HG03097 (cell line): ENCODE measurements around the gene USP31.

ENCODE experiments used
- ATAC-seq: cut with Tn5 transposase; IDR thresholded peaks from one replicate; pipeline ENCODE4 v1.9.1; 2021; ENCODE audit not compliant: unreplicated experiment, low FRiP score

The USP31 gene, protein sequence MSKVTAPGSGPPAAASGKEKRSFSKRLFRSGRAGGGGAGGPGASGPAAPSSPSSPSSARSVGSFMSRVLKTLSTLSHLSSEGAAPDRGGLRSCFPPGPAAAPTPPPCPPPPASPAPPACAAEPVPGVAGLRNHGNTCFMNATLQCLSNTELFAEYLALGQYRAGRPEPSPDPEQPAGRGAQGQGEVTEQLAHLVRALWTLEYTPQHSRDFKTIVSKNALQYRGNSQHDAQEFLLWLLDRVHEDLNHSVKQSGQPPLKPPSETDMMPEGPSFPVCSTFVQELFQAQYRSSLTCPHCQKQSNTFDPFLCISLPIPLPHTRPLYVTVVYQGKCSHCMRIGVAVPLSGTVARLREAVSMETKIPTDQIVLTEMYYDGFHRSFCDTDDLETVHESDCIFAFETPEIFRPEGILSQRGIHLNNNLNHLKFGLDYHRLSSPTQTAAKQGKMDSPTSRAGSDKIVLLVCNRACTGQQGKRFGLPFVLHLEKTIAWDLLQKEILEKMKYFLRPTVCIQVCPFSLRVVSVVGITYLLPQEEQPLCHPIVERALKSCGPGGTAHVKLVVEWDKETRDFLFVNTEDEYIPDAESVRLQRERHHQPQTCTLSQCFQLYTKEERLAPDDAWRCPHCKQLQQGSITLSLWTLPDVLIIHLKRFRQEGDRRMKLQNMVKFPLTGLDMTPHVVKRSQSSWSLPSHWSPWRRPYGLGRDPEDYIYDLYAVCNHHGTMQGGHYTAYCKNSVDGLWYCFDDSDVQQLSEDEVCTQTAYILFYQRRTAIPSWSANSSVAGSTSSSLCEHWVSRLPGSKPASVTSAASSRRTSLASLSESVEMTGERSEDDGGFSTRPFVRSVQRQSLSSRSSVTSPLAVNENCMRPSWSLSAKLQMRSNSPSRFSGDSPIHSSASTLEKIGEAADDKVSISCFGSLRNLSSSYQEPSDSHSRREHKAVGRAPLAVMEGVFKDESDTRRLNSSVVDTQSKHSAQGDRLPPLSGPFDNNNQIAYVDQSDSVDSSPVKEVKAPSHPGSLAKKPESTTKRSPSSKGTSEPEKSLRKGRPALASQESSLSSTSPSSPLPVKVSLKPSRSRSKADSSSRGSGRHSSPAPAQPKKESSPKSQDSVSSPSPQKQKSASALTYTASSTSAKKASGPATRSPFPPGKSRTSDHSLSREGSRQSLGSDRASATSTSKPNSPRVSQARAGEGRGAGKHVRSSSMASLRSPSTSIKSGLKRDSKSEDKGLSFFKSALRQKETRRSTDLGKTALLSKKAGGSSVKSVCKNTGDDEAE (N-terminal part only)

DNA sequence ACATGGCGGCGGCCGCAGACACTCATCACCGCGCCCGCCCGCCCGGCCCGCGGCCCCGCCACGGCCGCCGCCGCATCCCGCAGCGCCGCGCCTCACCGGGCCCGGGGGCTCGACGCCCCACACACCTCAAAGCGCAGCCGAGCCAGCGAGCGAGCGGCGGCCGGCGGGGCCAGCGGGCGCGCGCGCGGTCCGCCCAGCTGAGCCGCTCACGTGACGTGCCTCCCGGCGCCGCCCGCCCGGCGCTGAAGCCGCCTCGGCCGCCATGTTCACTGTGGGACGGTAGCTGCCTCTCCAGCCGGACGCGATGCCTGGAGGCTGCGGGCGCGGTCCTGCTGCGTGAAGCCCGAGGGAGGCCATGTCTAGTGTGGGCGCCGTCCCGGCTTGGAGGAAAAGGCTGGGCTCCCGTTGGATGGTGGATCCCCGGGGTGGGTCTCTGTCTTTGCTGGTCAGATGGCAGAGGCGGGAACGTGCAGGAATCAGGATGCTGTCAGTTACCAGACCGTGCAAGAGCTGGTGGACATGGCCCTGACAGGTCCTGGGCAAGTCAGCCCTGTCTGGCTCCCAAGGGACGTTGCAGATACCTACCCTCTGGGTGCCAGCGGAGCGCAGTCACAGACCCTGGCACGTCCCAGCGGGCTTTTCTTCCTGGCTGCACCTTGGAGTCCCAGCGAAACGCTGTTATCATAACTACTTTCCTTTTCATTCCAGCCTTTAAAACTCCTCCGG is at the start of gene USP31:
Gene USP31, minus strand, starts transcription at position 186 of the 726 bp plus-strand sequence. Its CDS starts 182 bp downstream, at position 4.
- ATAC-seq = peak; percentile 97

DNA sequence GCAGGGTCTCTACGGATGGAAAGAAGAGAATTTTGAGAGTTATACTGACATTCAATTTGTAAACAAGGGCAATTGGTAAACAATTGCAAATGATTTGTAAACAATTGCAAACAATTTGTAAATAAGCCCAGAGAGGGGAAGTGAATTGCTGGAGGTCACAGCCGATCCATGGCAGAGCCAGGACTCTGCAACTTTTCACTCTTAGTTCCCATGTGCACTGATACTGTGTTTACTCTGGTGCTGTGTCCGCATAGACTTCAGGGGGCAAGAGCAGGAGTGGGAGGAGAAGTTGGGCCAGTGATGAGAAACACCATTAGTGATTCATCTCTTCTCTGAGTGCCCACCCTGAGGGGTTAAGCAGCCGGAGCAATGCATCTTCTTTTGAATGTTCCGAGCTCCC is 47.3 kb upstream of the USP31 start:
- ATAC-seq = no peak

DNA sequence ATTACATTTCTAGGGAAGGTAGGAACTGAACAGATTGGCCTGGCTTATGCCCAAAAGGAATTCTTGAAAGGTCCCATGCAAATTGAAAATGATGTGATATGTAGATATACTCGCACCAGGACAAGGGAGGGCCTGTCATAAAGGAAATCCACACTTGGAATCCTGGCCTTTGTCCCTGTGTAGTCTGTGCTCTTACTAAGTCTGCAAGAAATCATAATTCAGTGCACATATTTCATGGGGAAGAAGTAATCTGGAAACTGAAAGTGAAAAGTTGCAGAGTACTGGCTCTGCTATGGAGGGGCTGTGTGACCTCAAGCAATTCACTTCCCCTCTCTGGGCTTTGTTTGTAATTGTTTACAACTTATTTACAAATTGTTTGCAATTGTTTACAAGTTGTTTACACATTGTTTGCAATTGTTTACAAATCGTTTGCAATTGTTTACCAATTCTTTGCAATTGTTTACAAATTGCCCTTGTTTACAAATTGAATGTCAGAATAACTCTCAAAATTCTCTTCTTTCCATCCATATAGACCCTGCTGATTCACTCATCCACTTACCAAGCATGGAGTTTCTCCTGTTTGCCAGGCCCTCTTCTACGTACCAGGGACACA is 46.2 kb upstream of the USP31 start:
- ATAC-seq = no peak

DNA sequence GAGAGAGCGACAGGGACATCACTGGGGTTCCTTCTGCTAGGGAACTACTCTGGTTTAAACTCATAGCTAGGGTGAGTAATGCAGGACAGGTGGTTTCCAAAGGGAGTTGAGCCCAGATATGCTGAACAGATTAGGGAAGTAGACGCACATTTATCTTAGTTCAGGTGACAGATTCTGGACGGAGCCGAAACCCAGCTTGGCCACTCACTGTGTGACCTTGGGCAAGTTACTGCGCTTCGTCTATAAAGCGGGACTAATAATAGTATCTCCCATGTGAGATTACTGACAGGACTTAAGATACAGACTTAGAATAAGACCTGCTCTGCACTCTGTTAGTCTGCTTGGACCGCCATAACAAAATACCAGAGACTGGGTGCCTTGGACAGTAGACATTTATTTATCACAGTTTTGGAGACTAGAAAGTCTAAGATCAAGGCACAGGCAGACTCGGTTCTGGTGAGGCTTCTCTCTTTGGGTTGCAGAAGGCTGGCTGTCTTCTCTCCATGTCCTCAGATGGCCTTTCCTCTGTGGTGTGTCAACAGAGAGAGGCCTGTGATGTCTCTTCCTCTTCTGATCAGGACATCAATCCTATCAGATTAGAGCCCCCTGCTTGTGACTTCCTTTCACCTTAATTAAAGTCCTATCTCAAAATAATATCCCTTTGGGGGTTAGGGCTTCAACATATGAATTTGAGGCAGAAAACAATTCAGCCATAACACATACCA is 45.4 kb upstream of the USP31 start:
- ATAC-seq = no peak

DNA sequence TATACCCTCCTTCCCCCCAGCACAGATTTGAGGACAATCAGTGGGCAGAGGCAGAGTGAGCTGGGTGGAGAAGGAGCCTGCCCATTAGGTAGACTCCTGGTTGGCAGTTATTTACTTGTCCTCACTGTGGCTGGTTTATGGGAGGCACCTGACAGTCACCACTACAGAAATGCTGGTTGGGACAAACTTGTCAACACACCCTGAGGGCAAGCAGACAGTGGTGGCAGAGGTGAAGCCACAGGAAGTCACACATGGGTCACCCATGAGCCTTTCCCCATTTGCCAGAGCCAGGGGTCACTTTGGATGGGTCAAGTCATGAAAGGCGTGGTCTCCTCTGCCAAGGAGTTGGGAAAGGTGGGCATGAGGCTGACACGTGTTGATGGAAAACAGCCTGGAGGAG is 39.7 kb upstream of the USP31 start:
- no peak for ATAC-seq

DNA sequence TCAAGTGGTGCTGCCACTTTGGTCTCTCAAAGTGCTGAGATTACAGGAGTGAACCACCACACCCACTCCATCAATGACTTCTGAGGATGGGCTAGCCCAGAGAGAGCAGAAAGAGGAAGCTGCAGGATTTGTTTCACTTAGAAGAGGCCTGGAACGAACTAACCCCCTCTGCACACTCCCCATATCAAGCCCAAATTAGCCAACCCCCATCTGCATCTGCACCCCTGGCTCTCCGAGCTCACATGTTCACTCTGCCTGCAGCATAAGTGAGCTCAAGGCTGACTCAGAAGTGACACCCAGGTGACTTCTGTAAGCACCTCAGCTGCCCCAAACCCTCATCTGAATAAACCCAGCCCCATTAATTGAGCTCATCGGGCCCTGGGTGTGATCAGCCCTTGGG is 38.1 kb upstream of the USP31 start:
- no peak for ATAC-seq

DNA sequence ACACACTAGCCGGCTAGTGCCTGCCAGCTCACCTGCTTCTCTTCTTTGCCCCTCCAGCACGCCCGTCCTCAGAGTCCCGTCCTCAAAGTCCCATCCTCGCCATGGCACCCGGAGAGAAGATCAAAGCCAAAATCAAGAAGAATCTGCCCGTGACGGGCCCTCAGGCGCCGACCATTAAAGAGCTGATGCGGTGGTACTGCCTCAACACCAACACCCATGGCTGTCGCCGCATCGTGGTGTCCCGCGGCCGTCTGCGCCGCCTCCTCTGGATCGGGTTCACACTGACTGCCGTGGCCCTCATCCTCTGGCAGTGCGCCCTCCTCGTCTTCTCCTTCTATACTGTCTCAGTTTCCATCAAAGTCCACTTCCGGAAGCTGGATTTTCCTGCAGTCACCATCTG is 36.9 kb upstream of the USP31 start:
- no peak for ATAC-seq

DNA sequence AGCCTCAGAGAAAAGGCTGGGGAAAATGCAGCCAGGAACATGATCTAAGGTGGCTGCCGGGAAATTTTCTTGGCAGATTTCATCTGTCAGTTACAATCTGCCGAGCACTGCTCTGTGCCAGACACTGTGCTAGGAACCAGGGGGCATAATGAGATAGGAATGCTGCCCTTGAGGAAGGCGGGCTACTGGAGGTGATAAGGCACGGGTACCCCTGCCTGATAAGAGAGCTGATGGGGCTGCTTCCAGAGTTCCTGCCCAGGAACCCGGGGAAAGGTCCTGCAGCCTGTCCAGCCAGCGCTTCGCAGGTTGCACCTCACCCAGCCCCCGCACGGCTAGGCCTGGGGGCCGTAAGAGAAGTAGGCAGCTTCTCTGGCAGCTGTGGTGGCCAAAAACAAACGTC is 36.4 kb upstream of the USP31 start:
- ATAC-seq = no peak

DNA sequence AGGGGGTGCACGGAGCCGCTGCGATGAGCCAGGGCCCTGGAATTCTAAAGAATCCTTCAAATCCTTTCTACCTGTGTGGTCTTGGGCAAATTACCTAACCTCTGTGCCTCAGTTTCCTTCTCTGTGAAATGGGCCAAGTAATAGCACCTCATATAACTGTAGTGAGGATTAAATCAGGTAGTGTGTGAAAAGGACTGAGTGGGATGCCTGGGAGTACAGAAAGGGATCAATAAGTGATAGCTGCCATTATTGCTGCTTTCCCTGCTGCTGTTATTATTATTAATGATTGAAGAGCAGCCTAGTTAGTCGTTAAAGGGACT is 34.3 kb upstream of the USP31 start:
- no peak for ATAC-seq

DNA sequence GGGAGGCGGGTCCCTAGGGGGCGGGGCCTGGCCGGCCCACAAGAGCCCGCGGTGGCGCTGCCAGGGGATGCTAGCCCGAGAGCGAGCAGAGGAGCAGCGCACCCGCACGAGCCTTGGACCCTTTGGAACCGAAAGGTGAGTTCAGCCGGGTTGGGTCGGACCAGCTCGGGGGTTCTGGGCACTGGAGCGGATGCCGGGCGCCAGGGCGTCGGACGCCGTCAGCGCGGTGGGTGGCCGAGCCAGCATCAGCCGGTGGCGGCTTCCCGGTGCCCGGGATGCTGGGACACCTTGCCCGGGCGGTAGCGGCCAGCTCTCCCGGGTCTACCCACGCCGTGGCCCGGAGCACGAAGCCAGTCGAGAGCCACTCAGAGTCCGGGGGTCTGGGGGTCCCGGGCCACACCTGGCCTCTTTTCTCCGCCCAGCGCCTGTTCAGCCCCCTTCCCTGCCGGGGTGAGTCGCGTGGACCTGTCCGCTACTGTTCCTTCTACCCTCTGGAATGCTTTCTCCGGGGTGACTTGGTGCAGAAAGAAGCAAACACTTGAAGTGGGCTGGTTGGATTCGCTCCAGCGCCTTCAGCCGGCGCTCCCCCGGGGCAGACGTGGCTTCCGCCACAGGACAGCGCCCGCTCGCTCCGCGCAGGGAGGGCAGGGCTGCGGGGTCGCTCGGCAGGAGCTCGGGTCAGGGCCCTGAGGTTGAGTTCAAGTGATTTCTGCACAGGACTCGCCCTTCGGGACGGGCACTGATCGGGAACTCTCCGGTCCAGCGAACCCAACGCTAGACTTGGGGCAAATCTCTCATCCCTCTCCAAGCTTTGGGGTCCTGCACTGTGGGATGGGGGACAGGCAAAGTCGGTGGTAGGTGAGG is 33.7 kb upstream of the USP31 start, which contains the start of gene SCNN1G:
Gene SCNN1G, plus strand, starts transcription at position 67 of the 864 bp plus-strand sequence. CDS start 3,527 bp downstream, outside the sequence.
- peak; percentile 14 for ATAC-seq

DNA sequence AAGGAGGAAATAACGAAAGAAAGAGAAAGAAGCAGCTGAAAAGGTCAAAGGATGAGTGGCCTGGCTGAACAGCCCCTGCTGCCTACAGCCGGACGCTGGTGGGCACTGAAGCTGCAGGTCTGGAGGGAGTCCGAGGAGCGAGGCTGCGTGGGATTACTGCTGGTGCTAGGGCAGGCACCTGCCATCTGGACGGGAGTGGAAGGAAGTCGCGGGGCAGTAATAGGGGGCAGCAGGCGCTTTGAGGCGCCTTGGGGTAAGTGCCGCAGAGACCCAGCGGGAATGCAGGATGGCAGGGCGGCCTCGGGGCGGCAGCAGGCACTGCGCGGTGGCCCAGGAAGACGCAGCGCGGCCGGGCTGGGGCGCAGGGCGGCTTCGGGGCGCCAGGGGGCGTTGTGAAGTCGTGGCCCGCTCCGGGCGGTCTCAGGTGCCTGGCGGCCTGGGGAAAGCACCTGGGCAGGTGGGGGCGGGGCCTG is 33.0 kb upstream of the USP31 start:
- peak; percentile 82 for ATAC-seq

DNA sequence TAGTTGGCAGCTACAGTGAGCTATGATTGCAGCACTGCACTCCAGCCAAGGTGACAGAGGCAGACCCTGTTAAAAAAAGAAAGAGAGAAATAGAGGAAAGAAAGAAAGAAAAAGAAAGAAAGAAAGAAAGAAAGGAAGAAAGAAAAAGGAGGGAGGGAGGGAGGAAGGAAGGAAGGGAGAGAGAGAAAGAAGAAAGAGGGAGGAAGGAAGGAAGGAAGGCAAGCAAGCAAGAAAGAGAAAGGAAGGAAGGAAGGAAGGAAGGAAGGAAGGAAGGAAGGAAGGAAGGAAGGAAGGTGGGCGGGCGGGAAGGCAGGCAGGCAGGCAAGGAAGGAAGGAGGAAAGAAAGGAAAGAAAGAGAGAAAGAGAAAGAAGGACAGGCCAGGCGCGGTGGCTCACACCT is 32.3 kb upstream of the USP31 start:
- no peak for ATAC-seq

DNA sequence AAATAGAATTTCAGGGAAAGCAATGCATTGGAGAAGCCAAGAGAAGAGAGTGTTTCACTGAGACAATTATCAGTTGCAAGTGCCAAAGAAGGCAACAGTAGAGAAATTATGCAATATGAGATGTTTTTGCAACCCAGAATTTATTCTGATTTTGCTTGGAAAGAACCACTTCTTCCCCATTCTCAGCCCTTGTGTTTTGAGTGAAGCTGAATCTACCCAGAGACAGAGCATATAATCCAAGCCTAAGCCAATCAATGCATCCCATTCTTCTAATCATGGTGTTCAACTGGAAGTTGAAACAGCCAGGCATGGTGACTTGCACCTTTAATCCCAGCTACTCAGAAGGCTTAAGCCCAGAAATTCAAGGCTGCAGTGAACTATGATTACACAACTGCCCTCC is 26.4 kb upstream of the USP31 start:
- ATAC-seq = no peak

DNA sequence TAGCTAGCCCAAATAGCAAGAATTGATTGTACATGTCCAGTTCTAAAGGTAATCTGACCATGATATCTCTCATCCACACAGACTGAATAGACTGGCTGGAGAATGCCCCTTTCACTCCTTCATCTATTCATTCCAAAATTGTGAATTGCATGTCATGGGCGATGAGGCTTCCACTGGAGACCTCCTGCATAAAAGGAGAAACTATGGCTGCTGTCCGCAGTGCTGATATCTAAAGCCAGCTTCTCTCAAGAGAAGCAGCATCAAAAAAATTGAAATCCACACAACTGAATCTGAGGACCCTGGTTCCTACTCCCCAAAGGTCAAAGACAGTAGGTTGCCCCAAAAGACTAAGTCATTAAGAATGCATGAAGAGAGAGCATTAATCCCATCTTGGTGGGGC is 25.4 kb upstream of the USP31 start:
- ATAC-seq = no peak

DNA sequence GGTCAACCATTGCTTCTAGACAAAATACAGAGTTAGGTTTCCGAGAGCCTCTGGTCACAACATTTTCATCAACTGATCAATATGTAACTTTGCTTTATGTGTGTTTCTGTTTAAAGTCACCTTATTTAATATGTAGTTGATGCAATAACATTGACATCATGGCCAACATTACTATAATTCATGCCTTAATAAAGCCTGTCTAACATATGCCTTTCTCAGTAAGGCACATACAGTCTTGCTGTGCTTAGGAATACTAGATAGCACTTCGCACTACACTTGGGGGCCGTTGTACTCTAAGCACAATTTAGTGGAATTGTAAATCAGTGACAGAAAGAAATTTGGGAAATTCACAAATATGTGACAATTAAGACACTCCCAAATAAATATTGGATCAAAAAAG is 23.7 kb upstream of the USP31 start:
- ATAC-seq = no peak

DNA sequence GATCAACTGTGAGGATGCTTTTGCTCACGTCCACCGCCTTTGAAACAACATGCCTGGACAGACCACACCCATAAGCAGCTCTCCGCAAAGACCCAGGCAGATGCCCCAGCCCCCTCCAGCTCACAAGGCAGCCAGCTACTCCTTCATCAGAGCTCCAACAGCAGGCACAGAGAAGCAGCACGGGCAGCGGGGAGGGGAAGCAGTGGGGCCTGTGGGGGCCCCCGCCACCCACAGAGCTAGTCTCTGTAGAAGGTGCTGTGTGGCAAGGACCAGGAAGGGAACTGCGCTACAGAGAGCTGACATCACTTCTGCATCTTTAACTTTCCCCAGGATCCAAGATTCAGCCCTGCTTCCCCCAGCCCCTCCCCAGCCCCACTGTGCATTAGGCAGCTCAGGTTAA is 23.3 kb upstream of the USP31 start:
- no peak for ATAC-seq

DNA sequence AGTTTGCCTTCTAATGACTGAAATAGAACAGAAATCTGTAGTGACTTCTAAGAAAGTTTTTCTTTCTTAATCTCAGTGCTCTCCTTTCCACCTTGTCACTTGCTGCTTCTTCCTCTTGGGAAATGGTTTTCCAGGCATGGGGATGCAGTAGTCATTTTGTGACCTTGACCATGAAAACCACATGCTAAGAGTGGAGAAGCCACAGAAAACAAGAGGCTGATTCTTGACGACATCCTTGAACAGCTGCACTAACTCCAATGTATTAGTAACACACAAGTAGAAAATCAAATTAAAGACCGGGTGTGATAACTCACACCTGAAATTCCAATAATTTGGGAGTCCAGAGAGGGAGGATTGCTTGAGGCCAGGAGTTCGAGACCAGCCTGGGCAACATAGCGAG is 15.5 kb upstream of the USP31 start:
- ATAC-seq = no peak

DNA sequence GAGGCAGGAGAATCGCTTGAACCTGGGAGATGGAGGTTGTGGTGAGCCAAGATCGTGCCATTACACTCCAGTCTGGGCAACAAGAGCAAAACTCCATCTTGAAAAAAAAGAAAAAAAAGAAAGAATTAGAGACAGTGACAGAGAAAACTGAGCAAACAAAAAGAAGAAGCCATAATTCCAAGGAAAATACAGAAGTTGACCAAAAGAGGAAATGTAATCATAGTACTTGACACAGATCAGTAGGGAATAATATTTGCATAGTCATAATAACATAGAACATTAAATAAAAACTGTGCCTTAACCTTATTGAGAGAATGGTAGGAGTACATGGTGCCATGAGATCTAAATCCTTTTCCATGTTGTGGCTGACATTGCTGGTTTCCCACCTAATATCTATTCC is 14.7 kb upstream of the USP31 start:
- no peak for ATAC-seq
